Measurements from ENCODE around the gene PDE4B.
"Not testable (repeated sequence)": the region's sequence is repeated elsewhere in the genome, so short reads cannot be mapped to it uniquely, and the experiment has no call there.

PDE4B gene

GRCh38 chr1:66393586-66394287 is 601.0 kb downstream of the PDE4B start:
- DNase-seq (ENCODE audit: low spot score): no peak

DNA sequence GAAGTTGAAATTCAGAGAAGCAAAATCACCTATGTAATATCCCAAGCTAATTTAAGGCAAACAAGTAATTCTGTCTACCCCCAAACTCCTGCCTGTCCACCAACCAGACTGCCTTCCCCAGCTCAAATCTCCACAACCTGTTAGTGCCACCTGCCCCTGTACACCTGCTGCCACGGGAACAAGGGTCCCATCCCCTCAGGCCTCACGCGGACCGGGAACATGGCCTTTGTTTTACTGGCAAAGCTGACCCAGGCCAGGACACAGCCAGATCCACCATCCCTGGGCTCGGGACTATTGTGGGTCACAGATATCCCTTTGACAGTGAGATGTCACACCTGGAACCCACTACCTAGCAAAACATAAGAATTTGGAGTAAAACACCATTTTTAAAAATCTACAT is 601.9 kb downstream of the PDE4B start:
- no peak for DNase-seq (ENCODE audit: low spot score)

GRCh38 chr1:66395202-66396061 is 602.7 kb downstream of the PDE4B start:
- no peak for DNase-seq (ENCODE audit: low spot score)

- DNase-seq (ENCODE audit: low spot score): no peak
These were observed 603.7 kb downstream of the PDE4B start for GRCh38 chr1:66396212-66396890.

- no peak for DNase-seq (ENCODE audit: low spot score)
These were observed 604.5 kb downstream of the PDE4B start for GRCh38 chr1:66397192-66397591.

DNA sequence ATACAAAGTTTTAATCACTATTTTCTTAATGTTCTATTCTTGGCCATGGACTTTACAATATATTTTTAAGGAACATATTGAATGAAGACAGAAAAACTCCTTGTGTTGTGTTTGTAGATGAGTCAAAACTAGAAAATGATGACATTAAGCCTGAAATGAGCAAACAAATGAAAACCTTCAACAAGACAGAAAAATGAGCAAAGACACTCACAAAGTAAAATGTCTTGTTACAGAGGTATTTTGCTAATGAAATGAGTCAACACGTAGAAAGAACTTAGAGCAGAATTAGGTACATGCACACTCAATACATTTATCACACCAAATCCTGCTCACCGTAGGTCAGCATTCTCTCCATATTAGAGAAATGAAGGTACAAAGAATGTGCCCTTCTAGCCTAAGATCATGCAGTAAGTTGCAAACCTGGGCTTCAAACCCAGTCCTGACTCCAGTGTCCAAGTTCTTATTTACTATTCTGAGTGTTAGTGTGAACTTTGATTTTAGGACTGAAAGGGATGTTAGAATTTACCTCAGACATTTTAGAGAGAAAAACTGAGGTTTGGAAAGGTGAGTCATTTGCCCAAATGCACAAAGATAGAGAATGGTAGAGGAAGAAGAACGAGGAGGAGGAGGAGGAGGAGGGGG is 607.3 kb downstream of the PDE4B start:
- no peak for DNase-seq (ENCODE audit: low spot score)

- no peak for DNase-seq (ENCODE audit: low spot score)
These were observed 608.0 kb downstream of the PDE4B start for GRCh38 chr1:66400660-66401059.

- DNase-seq (ENCODE audit: low spot score): no peak
These were observed 608.5 kb downstream of the PDE4B start for GRCh38 chr1:66401244-66401643.

- peak; percentile 18 for DNase-seq (ENCODE audit: low spot score)
These were observed 609.5 kb downstream of the PDE4B start for GRCh38 chr1:66402194-66402593.

- DNase-seq (ENCODE audit: low spot score): no peak
These were observed 610.5 kb downstream of the PDE4B start for GRCh38 chr1:66403007-66403731.

DNA sequence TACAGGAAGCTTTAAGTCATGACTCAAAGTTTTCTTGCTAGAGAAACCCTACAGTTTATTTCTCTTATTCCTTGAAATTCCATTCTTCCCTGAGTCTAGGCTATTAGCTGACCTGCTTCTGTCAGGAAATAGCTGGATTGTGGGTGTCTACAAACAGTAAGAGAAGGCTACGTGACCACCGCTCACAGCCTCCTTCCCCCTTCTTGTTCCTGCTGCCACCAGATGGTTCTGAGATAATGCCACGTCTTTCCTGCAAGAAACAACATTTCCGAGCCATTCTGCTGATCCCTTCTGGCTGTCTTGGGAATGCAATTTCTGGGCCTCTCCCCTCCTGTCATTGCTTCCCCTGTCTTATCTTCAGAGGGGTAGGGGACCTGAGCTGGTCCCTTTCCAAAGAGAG is 612.4 kb downstream of the PDE4B start:
- no peak for DNase-seq (ENCODE audit: low spot score)

GRCh38 chr1:66411449-66411848 is 618.8 kb downstream of the PDE4B start:
- DNase-seq (ENCODE audit: low spot score): not testable (repeated sequence)

- DNase-seq (ENCODE audit: low spot score): no peak
These were observed 620.0 kb downstream of the PDE4B start for GRCh38 chr1:66412704-66413103.

GRCh38 chr1:66413136-66413837 is 620.6 kb downstream of the PDE4B start:
- DNase-seq (ENCODE audit: low spot score): no peak

- DNase-seq (ENCODE audit: low spot score): no peak
These were observed 621.1 kb downstream of the PDE4B start for GRCh38 chr1:66413838-66414175.

GRCh38 chr1:66415281-66415680 is 622.6 kb downstream of the PDE4B start:
- DNase-seq (ENCODE audit: low spot score): no peak

DNA sequence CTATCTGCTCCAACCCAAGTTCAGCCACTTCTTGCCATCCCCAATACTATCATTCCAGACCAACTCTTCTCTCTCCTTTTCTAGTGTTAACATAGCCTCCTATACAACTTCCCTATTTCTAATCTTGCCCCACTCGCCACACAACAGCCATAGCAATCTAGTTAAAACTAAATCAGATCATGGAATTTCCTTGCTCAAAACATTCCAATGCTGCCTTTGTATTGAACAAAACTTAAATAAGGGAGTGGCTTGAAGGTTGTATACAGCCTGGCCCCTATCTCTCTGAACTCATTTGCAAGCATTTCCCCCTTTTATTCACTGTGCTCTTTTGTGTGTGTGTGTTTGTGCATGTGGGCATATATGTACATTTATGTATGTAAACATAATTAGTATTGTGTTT is 623.2 kb downstream of the PDE4B start:
- no peak for DNase-seq (ENCODE audit: low spot score)

DNA sequence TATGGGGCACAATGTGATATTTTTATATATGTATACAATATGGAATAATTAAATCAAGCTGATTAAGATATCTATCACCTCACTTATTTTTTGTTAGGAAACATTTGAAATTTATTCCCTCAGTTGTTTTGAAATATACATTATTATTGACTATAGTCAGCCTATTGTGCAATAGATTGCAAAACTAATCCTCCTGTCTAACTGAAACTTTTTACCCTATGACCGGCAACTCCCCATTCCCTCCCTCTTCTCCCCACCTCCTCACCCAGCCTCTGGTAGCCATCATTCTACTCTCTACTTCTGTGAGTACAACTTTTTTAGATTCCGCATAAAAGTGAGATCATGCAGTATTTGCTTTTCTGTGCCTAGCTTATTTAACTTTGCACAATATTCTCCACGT is 623.6 kb downstream of the PDE4B start:
- no peak for DNase-seq (ENCODE audit: low spot score)

- DNase-seq (ENCODE audit: low spot score): no peak
These were observed 625.3 kb downstream of the PDE4B start for GRCh38 chr1:66418021-66418420.

GRCh38 chr1:66420171-66420570 is 627.5 kb downstream of the PDE4B start:
- not testable (repeated sequence) for DNase-seq (ENCODE audit: low spot score)

- not testable (repeated sequence) for DNase-seq (ENCODE audit: low spot score)
These were observed 628.2 kb downstream of the PDE4B start for GRCh38 chr1:66420906-66421305.
